GM13976 (cell line): ENCODE measurements around the gene PRKAR1B.

ENCODE experiments used
- DNase-seq: peaks from one replicate; pipeline ENCODE4 v3.0.0; 2012; ENCODE audit warnings: low spot score
- in situ Hi-C: fragments of 300-500 bp; cut with MboI; formaldehyde crosslinking; loops from one replicate; pipeline ENCODE4 v1.12.0; 2022; ENCODE audit warnings: low sequenced_read_pairs, mixed read lengths, inconsistent platforms; ENCODE audit not compliant: unreplicated experiment
- TF ChIP-seq, protein P1 (sequence below): IDR thresholded peaks from 2 replicates; pipeline ENCODE4 v1.5.1; 2012; ENCODE audit warnings: borderline replicate concordance, mild to moderate bottlenecking; ENCODE audit not compliant: insufficient read depth; ENCODE audit errors: extremely low read depth, missing control alignments, control extremely low read depth

Gene PRKAR1B

DNA sequence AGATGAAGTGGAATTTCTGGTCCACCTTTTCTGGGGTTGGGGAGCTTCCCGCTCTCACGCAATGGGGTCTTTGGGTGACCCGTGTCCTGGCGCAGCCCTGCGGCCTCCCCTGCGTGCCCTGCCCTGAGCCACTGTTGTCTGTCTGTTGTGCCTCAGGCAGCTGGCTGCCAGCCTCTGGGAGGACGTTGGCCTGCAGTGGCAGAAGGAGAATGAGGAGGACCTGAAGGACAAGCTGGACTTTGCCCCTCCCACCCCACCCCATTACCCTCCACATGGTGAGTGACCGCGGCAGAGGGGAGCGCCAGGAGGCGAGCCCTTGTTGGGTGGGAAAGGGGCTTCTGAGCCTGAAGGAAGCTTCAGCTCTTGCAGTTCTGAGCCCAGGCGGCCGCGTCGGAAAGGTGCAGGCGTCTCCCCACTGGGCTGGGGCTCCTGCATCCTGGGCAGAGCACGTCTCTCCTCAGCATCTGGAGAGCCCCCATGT is 14.2 kb upstream of the PRKAR1B start:
- in situ Hi-C loops, result no loop called here

DNA sequence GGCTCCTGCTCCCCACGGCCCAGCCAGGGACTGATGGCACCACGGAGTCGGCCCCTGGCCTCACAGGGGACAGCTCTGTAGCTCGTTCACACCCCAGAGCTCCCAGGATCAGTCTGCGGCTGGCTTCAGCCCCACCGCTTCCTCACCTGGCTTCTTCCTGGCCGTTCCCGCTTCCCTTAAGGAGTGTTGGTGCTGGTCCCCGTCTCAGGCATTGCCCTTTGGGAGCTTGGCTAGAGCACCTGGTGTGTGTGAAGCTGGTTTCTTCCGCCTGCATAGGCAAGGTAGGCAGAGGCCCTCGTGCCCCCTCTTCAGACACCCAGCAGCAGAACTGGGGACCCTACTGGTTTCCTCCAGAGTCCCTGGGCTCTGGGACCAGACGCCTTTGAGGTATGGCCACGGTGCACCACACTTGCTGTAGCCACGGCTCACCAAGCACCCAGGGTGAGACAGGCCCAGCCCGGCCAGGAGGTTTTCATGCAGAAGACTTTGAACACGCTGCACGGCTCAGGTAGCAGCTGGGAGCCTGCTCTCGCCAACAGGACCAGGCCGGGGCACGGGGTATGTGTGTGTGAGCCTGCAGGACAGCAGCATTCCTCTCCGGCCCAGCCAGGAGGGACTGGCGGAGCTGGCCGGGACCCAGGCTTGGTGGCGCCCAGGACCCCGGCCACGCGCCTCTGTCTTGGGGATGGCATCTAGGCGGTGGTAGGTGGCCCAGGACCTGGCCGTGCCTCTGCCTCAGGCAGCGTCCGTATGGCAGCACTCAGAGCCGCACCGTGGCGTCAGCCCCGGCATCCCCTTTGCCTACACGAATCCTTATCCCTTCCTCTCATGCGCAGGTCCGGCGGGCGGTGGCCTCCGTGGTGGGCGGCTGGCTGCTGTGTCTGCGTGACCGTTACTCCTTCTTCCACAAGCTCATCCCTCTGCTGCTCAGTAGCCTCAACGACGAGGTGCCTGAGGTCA is 13.2 kb upstream of the PRKAR1B start:
- TF ChIP-seq, protein P1, sequence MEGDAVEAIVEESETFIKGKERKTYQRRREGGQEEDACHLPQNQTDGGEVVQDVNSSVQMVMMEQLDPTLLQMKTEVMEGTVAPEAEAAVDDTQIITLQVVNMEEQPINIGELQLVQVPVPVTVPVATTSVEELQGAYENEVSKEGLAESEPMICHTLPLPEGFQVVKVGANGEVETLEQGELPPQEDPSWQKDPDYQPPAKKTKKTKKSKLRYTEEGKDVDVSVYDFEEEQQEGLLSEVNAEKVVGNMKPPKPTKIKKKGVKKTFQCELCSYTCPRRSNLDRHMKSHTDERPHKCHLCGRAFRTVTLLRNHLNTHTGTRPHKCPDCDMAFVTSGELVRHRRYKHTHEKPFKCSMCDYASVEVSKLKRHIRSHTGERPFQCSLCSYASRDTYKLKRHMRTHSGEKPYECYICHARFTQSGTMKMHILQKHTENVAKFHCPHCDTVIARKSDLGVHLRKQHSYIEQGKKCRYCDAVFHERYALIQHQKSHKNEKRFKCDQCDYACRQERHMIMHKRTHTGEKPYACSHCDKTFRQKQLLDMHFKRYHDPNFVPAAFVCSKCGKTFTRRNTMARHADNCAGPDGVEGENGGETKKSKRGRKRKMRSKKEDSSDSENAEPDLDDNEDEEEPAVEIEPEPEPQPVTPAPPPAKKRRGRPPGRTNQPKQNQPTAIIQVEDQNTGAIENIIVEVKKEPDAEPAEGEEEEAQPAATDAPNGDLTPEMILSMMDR, result no peak
- DNase-seq, result no peak
- in situ Hi-C loops, result no loop called here

More for the DNA sequence above, 14.2 kb upstream of the PRKAR1B start:
- TF ChIP-seq, protein P1, result no peak
- no peak for DNase-seq

DNA sequence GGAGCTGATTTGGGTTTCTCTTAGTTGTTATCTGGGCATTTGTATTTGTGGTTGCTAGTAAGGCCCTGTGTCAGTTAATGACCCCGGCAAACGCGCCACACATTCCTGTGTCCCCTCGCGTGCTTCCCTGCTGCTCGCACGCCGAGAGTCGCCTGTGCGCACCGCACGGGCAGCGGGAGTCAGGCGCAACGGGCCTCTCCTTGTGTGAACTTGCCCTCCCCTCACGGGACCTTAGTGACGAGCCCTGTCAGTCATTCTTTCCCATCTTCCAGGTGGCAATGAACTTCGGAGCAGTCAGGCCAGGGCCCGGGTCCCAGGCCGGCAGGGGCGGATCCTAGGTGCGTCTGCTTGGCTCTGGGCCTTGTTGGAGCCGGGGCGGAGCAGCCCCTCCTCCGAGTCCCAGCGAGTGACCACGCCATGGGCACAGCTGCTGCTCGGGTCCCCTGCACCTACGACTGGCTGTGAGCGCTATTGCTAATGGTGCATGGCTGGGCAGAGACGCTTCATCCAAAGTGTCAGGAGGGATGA is 12.4 kb upstream of the PRKAR1B start:
- DNase-seq, result no peak
- TF ChIP-seq, protein P1, result no peak
- in situ Hi-C loops, result no loop called here

DNA sequence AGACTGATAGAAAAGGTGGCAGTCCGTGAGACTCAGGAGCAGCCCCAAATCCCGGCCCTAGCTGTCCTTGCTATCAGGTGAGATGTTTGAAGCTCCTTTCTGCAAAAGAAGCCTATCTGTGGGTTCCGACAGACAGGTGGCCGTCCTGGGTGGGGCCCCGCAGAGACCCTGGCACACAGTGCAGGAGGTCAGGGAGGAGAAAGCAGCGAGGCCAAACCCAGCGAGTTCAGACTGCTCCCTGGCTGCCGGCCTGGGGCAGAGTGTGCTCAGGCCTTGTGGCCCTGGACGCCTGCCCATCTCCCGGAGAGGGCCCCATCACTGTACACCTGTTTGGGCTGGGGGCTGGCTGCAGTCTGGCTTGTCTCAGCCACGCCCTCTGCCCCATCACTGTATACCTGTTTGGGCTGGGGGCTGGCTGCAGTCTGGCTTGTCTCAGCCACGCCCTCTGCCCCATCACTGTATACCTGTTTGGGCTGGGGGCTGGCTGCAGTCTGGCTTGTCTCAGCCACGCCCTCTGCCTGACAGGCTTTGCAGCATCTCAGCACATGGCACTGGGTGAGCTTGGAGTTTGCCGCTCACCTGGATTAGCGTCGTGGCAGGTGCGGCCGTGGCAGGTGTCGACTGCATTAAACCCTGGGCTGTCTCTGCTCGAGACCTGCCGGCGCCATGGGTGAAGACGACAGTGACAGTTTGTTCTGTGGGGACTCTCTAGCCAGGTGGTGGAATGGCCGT is 11.8 kb upstream of the PRKAR1B start:
- no peak for DNase-seq
- in situ Hi-C loops, result no loop called here
- TF ChIP-seq, protein P1, result no peak

DNA sequence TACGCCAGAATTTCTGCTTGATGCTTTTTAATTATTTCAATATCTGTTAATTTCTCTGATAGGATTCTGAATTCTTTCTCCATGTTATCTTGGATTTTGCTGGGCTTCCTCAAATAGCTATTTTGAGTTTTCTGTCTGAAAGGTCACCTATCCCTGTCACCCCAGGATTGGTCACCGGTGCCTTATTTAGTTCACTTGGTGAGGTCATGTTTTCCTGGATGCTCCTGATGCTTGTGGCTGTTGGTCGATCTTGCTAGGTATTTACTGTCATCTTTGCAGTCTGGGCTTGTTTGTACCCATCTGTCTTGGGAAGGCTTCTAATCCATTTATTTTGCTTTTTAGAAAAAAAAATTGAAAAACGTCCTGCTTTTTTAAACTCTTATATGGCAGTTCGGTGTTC is 11.2 kb upstream of the PRKAR1B start:
- in situ Hi-C loops, result no loop called here
- TF ChIP-seq, protein P1, result no peak
- DNase-seq, result no peak

DNA sequence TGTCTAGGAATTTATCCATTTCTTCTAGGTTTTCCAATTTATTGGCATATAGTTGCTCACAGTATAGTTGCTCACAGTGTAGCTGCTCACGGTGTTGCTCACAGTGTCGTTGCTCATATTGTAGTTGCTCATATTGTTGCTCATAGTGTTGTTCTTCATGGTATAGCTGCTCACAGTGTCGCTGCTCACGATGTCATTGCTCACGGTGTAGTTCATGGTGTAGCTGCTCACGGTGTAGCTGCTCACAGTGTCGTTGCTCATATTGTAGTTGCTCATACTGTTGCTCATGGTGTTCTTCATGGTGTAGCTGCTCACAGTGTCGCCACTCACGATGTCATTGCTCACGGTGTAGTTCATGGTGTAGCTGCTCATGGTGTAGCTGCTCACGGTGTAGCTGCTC is 7.7 kb upstream of the PRKAR1B start:
- in situ Hi-C loops, result no loop called here
- no peak for DNase-seq
- TF ChIP-seq, protein P1, result no peak
